Measurements from ENCODE around the gene UGT1A8.

The UGT1A8 gene

GRCh38 chr2:233768076-233768475, 150.6 kb downstream of the UGT1A8 start:
- DNase-seq (ENCODE audit: low spot score) = no peak

- no peak for DNase-seq (ENCODE audit: low spot score)
Measured at GRCh38 chr2:233769260-233769659, 151.8 kb downstream of the UGT1A8 start.

- DNase-seq (ENCODE audit: low spot score) = no peak
Measured at GRCh38 chr2:233772153-233772552, 154.7 kb downstream of the UGT1A8 start.

- no peak for DNase-seq (ENCODE audit: low spot score)
Measured at GRCh38 chr2:233772583-233772982, 155.2 kb downstream of the UGT1A8 start.

GRCh38 chr2:233773854-233774253, 156.4 kb downstream of the UGT1A8 start:
- DNase-seq (ENCODE audit: low spot score) = no peak

- DNase-seq (ENCODE audit: low spot score) = no peak
Measured at GRCh38 chr2:233775414-233775813, 158.0 kb downstream of the UGT1A8 start.

- DNase-seq (ENCODE audit: low spot score) = no peak
Measured at GRCh38 chr2:233778030-233778429, 160.6 kb downstream of the UGT1A8 start, which contains the start of gene MROH2A. TSS of gene MROH2A (plus strand) at chr2:233778330. CDS start at chr2:233779359, 1,029 bp downstream.

- DNase-seq (ENCODE audit: low spot score) = no peak
Measured at GRCh38 chr2:233779722-233780121, 162.3 kb downstream of the UGT1A8 start.

- DNase-seq (ENCODE audit: low spot score) = no peak
Measured at GRCh38 chr2:233780771-233781170, 163.3 kb downstream of the UGT1A8 start.

- DNase-seq (ENCODE audit: low spot score) = no peak
Measured at GRCh38 chr2:233789554-233789953, 172.1 kb downstream of the UGT1A8 start.

GRCh38 chr2:233791151-233791882, 173.9 kb downstream of the UGT1A8 start:
- DNase-seq (ENCODE audit: low spot score) = no peak

- no peak for DNase-seq (ENCODE audit: low spot score)
Measured at GRCh38 chr2:233791883-233792329, 174.5 kb downstream of the UGT1A8 start.

- DNase-seq (ENCODE audit: low spot score) = no peak
Measured at GRCh38 chr2:233792720-233793119, 175.3 kb downstream of the UGT1A8 start.

GRCh38 chr2:233793465-233794127, 176.2 kb downstream of the UGT1A8 start:
- no peak for DNase-seq (ENCODE audit: low spot score)

GRCh38 chr2:233794128-233794658, 176.8 kb downstream of the UGT1A8 start:
- DNase-seq (ENCODE audit: low spot score) = no peak

GRCh38 chr2:233795735-233796171, 178.3 kb downstream of the UGT1A8 start:
- DNase-seq (ENCODE audit: low spot score) = no peak

GRCh38 chr2:233796254-233796653, 178.8 kb downstream of the UGT1A8 start:
- DNase-seq (ENCODE audit: low spot score) = no peak

- no peak for DNase-seq (ENCODE audit: low spot score)
Measured at GRCh38 chr2:233798335-233799086, 181.1 kb downstream of the UGT1A8 start.

- DNase-seq (ENCODE audit: low spot score) = no peak
Measured at GRCh38 chr2:233799087-233799665, 181.7 kb downstream of the UGT1A8 start.

GRCh38 chr2:233799716-233800115, 182.3 kb downstream of the UGT1A8 start:
- no peak for DNase-seq (ENCODE audit: low spot score)

- DNase-seq (ENCODE audit: low spot score) = no peak
Measured at GRCh38 chr2:233800208-233800607, 182.8 kb downstream of the UGT1A8 start.

Data from kidney capillary endothelial cell (primary cell).